ENCODE measurements around the gene FAAP20.
"Not testable (repeated sequence)": the region's sequence is repeated elsewhere in the genome, so short reads cannot be mapped to it uniquely, and the experiment has no call there.

Gene FAAP20

DNA sequence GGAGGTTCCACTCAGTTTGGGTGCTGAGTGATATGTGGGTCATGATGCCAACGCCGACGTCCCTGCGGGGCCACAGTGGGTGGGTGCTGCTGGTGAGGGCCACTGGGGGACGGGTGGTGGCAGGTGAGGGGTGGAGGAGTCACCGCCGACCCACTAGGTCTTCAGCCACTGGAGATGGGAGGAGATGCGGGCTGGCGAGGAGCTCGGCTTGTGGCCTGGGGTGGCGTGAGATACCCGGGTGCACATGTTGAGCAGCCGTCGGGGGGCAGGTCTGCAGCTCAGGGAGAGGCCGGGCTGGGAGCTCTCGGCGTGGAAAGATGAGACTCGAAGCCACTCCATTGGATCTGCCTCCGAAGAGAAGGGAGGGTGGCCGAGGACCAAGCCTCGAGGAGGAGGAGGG lies 40.5 kb downstream of the FAAP20 start:
- FAIRE-seq = no peak

DNA sequence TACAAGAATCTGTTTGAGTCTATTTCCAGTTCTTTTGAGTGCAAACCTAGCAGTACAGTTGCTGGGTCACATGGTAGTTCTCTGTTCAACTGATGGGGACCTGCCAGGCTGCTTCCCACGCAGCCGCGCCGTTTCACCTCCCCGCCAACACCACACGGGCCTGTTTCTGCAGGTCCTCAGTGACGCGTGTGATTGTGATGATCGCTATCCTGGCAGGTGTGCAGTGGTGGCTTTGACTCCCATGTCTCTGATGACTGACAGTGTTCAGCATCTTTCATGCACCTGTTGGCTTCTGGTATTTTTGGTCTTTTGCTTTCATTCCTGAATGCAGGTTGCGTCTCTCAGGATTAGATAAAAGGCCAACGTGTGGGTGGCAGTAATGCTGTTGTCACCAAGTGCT lies 41.6 kb downstream of the FAAP20 start:
- no peak for FAIRE-seq

GRCh38 chr1:2151911-2152310 lies 42.7 kb downstream of the FAAP20 start:
- FAIRE-seq = no peak

GRCh38 chr1:2151252-2151651 lies 43.3 kb downstream of the FAAP20 start:
- no peak for FAIRE-seq

DNA sequence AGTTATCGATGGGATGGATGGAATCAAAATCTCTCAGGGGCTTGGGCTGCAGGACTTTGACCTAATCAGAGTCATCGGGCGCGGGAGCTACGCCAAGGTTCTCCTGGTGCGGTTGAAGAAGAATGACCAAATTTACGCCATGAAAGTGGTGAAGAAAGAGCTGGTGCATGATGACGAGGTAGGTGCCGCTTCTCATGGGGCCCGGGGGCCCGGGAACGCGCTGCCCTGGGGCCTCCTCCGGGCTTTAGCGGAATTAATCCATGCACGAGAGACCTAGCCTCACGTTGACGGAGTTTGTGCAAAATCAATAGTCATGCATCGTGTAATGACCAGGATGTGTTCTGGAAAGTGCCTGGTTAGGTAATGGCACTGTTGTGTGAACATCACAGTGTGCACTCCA lies 43.8 kb downstream of the FAAP20 start:
- FAIRE-seq = no peak

GRCh38 chr1:2148691-2149090 lies 45.9 kb downstream of the FAAP20 start:
- no peak for FAIRE-seq

DNA sequence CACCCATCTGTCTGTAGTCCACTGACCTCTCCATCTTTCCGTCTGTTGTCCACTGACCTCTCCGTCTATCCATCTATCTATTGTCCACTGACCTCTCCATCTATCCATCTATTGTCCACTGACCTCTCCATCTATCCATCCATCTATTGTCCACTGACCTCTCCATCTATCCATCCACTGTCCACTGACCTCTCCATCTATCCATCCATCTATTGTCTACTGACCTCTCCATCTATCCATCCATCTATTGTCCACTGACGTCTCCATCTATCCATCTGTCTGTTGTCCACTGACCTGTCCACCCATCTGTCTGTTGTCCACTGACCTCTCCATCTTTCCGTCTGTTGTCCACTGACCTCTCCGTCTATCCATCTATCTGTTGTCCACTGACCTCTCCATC lies 46.7 kb downstream of the FAAP20 start:
- not testable (repeated sequence) for FAIRE-seq

DNA sequence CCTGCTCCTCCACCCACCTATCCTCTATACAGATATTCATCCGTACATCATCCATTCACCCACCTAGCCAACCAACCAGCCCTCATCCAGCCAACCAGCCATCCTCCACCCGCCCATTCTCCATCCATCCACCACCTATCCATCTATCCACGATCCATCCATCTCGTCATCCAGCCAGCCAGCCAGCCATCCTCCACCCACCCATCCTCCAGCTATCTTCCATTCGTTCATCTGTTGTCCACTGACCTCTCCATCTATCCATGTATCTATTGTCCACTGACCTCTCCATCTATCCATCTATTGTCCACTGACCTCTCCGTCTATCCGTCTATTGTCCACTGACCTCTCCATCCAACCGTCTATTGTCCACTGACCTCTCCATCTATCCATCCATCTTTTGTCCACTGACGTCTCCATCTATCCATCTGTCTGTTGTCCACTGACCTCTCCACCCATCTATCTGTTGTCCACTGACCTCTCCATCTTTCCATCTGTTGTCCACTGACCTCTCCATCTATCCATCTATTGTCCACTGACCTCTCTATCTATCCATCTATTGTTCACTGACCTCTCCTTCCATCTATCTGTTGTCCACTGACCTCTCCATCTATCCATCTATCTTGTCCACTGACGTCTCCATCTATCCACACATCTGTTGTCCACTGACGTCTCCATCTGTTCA lies 47.6 kb downstream of the FAAP20 start:
- FAIRE-seq = no peak

GRCh38 chr1:2145946-2146835 lies 48.4 kb downstream of the FAAP20 start:
- FAIRE-seq = no peak

GRCh38 chr1:2144501-2145090 lies 50.0 kb downstream of the FAAP20 start:
- no peak for FAIRE-seq

- FAIRE-seq = no peak
These were observed 50.6 kb downstream of the FAAP20 start for GRCh38 chr1:2143814-2144500.

GRCh38 chr1:2141025-2141424 lies 53.5 kb downstream of the FAAP20 start:
- FAIRE-seq = no peak
